Measurements from ENCODE around the gene AFAP1.

Gene AFAP1

DNA sequence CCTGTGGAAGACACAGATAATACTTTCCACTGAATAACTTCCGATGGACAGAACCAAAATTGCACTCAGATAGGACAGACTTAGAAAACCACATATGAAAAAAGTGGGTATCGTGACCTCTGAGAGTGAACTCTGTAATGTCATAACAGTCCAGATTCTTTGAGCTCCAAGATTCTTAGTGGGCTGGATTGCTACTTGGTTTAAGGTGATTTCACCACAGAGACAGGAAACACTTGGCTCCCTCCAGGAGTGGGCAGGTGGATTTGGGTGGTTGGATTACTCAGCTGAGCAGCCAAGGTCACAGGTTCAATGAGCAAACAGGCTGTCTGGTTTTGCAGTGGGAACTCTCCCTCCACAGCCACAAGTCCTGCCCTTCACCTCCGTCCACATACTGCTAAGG, 126.0 kb downstream of the AFAP1 start:
- TF ChIP-seq, protein P1, sequence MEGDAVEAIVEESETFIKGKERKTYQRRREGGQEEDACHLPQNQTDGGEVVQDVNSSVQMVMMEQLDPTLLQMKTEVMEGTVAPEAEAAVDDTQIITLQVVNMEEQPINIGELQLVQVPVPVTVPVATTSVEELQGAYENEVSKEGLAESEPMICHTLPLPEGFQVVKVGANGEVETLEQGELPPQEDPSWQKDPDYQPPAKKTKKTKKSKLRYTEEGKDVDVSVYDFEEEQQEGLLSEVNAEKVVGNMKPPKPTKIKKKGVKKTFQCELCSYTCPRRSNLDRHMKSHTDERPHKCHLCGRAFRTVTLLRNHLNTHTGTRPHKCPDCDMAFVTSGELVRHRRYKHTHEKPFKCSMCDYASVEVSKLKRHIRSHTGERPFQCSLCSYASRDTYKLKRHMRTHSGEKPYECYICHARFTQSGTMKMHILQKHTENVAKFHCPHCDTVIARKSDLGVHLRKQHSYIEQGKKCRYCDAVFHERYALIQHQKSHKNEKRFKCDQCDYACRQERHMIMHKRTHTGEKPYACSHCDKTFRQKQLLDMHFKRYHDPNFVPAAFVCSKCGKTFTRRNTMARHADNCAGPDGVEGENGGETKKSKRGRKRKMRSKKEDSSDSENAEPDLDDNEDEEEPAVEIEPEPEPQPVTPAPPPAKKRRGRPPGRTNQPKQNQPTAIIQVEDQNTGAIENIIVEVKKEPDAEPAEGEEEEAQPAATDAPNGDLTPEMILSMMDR (IDR thresholded peaks at IDR 0.05; ENCODE audit: control insufficient read depth, extremely low read depth, insufficient read depth) = no peak
- no peak overlapping the region for H3K4me3 ChIP-seq (ENCODE audit: low read depth, low read length)
- no peak for DNase-seq (ENCODE audit: low read depth)

DNA sequence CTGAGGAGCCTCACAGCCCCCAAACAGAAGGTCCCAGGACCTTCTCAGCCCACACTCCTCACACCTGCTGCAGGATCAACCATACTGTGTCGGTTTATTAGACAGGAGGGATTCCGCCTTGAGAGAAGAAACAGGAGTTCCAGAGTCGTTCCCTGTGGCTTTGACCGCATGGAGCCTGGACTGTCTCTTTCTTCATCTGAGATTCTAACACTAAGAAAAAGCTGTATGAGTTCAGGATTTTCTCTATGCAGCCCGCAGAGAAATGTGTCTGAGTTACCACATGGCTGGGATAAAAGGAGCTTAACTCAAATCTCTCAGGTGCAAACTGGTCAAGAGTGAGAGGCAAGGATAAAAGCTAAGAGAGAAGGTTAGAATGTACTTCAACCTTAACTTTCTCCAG, 126.7 kb downstream of the AFAP1 start:
- no peak overlapping the region for H3K4me3 ChIP-seq (ENCODE audit: low read depth, low read length)
- no peak for DNase-seq (ENCODE audit: low read depth)
- TF ChIP-seq, protein P1 (IDR thresholded peaks at IDR 0.05; ENCODE audit: control insufficient read depth, extremely low read depth, insufficient read depth) = no peak

DNA sequence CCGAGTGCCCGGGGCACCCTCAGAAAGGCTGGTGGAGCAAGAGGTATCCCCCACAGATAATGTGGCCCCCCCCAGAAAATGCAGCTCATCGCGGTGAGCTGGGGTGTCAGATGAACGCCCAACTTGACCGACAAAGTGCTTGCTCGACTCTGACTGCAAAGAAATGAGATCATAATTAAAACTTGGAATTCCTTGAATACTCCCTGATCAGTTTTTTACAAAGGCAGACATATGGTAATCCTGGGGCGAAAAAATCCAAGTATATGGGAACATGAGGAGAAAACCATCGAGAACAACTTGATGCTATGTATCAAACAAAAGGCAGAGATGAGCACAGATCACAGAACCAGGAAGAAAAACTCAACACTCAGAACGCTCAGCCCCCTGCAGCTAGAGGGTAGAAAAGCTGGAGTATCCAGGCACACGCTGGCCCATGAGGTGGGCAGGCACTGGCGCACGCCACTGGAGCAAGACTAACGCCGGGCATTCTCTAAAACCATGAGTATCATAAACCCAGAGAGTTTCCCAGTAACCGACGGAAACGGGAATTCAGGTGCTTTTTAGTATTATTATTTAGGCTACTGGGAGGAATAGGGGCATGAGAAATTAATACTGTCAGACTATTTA, 127.3 kb downstream of the AFAP1 start:
- no peak for DNase-seq (ENCODE audit: low read depth)
- TF ChIP-seq, protein P1 (IDR thresholded peaks at IDR 0.05; ENCODE audit: control insufficient read depth, extremely low read depth, insufficient read depth) = no peak
- no peak overlapping the region for H3K4me3 ChIP-seq (ENCODE audit: low read depth, low read length)

DNA sequence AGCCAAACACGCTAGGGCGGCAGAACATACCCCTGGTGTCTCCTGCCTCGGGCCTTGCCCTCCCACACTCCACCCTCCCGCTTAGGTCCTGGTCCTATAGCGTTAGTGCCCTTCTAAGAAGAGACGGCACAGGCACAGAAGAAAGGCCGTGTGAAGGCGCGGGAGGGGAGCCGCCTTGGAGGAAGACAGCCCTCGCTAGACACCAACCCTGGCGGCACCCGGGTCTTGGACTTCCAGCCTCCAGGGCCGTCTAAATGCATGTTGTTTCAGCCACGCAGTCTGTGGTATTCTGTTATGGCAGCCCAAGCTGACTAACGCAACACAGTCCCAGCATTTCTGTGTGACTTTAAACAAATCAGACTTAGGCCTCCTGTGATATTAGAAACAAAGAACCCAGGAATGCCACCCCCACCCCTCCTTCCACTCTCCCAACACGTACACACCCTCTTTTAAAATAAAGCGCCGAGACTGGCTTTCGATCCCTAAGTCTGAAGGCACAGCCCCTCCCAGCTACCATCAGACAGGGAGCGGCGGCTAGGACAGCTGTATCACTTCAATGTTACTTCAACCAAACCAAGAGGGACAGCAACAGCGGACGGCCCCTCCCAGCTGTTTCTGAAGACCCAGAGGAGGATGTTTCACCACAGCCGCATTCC, 128.0 kb downstream of the AFAP1 start:
- TF ChIP-seq, protein P1 (IDR thresholded peaks at IDR 0.05; ENCODE audit: control insufficient read depth, extremely low read depth, insufficient read depth) = no peak
- no peak for DNase-seq (ENCODE audit: low read depth)
- H3K4me3 ChIP-seq (ENCODE audit: low read depth, low read length) = no peak overlapping the region

DNA sequence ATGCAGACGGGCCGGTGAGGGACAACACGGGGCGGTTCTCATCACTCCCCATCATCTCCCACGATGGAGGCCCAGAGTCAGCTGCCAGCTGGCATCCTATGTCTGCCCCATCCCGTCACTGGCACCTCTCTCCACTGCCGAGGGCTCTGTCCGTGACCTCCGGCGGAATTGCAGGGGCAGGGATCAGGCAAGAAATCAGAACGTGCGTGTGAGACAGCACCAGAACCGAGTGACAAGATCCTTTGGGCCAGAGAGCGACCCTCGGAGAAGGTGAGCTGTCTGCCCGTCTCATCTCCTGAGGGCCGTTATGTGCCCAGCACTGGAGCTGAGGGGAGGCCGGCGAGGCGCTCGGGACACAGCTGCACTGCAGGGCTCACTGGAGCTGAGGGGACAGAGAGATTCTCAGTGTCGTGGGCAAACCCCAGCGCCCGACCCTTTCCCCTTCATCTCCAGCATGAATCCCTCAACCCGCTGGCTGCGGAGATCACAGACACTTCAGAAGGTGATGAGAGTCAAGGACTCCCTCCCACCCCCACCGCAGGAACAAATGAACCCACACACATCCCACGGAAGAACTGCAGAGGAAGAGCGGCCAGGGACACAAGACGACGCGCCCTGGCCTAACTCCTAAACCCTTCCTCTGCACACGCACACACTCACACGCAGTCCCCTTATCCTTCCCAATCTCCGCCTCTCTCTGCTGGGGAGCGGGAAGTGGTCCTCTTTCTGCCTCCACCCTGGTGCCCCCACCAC, 128.7 kb downstream of the AFAP1 start:
- H3K4me3 ChIP-seq (ENCODE audit: low read depth, low read length) = no peak overlapping the region
- TF ChIP-seq, protein P1 (IDR thresholded peaks at IDR 0.05; ENCODE audit: control insufficient read depth, extremely low read depth, insufficient read depth) = no peak
- no peak for DNase-seq (ENCODE audit: low read depth)

GRCh38 chr4:7808752-7809151, 130.9 kb downstream of the AFAP1 start:
- H3K4me3 ChIP-seq (ENCODE audit: low read depth, low read length) = no peak overlapping the region
- TF ChIP-seq, protein P1 (IDR thresholded peaks at IDR 0.05; ENCODE audit: control insufficient read depth, extremely low read depth, insufficient read depth) = no peak
- DNase-seq (ENCODE audit: low read depth) = no peak

Data from LNCaP clone FGC (cell line).